Pons (tissue), 1 donor: ENCODE data around the gene RLN1.
"Not testable (repeated sequence)": the region's sequence is repeated elsewhere in the genome, so short reads cannot be mapped to it uniquely, and the experiment has no call there.

ENCODE experiments used
- DNase-seq: peaks from one replicate; pipeline ENCODE4 v3.0.0-alpha.2; 2016; ENCODE audit warnings: low spot score

Gene RLN1

GRCh38 chr9:5321601-5322000, 18.1 kb downstream of the RLN1 start:
- DNase-seq, result not testable (repeated sequence)

GRCh38 chr9:5321058-5321457, 18.6 kb downstream of the RLN1 start:
- DNase-seq, result no peak

GRCh38 chr9:5316406-5316805, 23.3 kb downstream of the RLN1 start:
- not testable (repeated sequence) for DNase-seq

- DNase-seq, result no peak
Measured at GRCh38 chr9:5315187-5315923, 24.3 kb downstream of the RLN1 start.

- no peak for DNase-seq
Measured at GRCh38 chr9:5310851-5311250, 28.8 kb downstream of the RLN1 start.

GRCh38 chr9:5305741-5306140, 33.9 kb downstream of the RLN1 start:
- DNase-seq, result no peak

GRCh38 chr9:5303840-5304795, 35.6 kb downstream of the RLN1 start, which contains the start of gene RLN2:
Gene RLN2, minus strand, starts transcription at chr9:5304716. Its CDS starts 136 bp downstream, at chr9:5304580.
- not testable (repeated sequence) for DNase-seq

GRCh38 chr9:5301544-5301943, 38.1 kb downstream of the RLN1 start:
- no peak for DNase-seq

GRCh38 chr9:5292141-5292540, 47.5 kb downstream of the RLN1 start:
- no peak for DNase-seq

GRCh38 chr9:5288591-5288990, 51.1 kb downstream of the RLN1 start:
- DNase-seq, result no peak

GRCh38 chr9:5286262-5286661, 53.4 kb downstream of the RLN1 start:
- no peak for DNase-seq
